ENCODE results near the gene CADM1.

Gene CADM1

DNA sequence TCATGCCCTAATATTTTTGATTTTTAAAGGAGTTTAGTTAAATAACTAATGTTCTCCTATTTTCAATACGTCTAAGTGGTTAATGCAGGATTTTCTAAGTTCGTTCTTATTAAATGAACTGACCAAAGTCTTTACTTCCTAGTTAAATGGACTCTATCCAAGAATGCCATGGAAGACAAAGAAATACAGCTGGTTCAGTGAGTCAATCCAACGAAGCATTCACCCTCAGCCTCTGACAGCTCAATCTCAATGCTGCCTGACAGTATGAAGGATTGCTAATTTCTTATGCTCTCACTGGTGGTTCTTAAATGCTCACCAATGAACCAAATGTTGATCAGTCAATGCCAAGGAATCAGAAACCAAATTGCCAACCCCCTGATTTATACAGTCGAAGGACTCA, 219.4 kb downstream of the CADM1 start:
- Histone ChIP-seq H3K9me3 (ENCODE audit: insufficient read depth, low read length) (no peaks in the 10 kb centered on the region), H3K9ac (ENCODE audit: insufficient read length, low read depth) (no peak overlapping the region), H3K4me1 (ENCODE audit: insufficient read depth, insufficient read length) (no peaks in the 10 kb centered on the region), H3K36me3 (ENCODE audit: insufficient read depth, insufficient read length, low read length) (no peaks in the 10 kb centered on the region), H3K4me3 (ENCODE audit: insufficient read length, low read depth) (no peak overlapping the region), H3K27me3 (ENCODE audit: insufficient read depth, insufficient read length) (no peaks in the 10 kb centered on the region)
- TF ChIP-seq SUZ12 (IDR thresholded peaks at IDR 0.05; ENCODE audit: extremely low read depth, insufficient read depth, insufficient read length) (no peak), ZNF274 (IDR thresholded peaks at IDR 0.05; ENCODE audit: low read depth, low read length) (no peak), YY1 (IDR thresholded peaks at IDR 0.05; ENCODE audit: insufficient read depth, insufficient read length) (no peak)
- no peak for DNase-seq (ENCODE audit: low read depth, low spot score)

DNA sequence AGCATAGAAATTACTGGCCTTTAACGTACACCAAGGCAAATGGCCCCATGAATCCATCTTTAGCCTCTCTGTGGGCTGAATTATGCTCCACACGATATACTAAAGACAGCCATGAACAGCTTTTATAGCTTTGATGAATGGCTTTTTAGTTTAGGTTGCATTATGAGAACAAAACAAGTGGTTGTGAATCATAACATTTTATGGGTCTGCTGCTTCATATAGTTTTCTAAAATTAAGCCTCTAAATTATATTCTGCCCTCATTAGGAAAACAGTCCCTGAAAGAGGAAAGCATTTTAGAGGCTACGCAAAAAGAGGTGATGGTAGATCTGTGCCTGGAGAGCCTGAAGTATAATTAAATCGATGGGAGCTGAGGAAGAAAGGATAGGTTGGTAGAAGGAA, 221.3 kb downstream of the CADM1 start:
- TF ChIP-seq SUZ12 (IDR thresholded peaks at IDR 0.05; ENCODE audit: extremely low read depth, insufficient read depth, insufficient read length) = no peak
- TF ChIP-seq ZNF274 (IDR thresholded peaks at IDR 0.05; ENCODE audit: low read depth, low read length) = no peak
- TF ChIP-seq YY1 (IDR thresholded peaks at IDR 0.05; ENCODE audit: insufficient read depth, insufficient read length) = no peak
- Histone ChIP-seq H3K27me3 (ENCODE audit: insufficient read depth, insufficient read length) (no peaks in the 10 kb centered on the region), H3K36me3 (ENCODE audit: insufficient read depth, insufficient read length, low read length) (no peaks in the 10 kb centered on the region), H3K9ac (ENCODE audit: insufficient read length, low read depth) (no peak overlapping the region), H3K4me3 (ENCODE audit: insufficient read length, low read depth) (no peak overlapping the region), H3K4me1 (ENCODE audit: insufficient read depth, insufficient read length) (no peaks in the 10 kb centered on the region), H3K9me3 (ENCODE audit: insufficient read depth, low read length) (no peaks in the 10 kb centered on the region)
- no peak for DNase-seq (ENCODE audit: low read depth, low spot score)

DNA sequence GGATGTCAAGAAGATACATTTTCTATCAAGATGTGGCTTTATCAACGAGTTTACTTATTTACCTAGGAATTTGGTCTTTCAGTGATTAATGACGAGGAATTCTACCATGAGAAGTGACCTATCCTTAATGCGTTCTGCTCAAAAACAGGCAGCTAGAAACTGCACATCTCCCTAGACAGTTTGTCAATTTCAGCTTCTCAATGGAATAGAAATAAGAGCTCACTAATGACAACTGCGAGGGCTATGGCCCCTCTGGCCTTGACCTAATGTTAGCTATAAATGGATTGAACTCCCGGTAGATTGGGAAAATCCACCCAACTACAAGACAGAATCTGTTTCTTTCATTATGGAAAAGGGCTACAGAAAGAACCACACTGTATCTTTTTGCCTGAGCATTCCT, 223.4 kb downstream of the CADM1 start:
- H3K36me3 ChIP-seq (ENCODE audit: insufficient read depth, insufficient read length, low read length) = no peaks in the 10 kb centered on the region
- TF ChIP-seq YY1 (IDR thresholded peaks at IDR 0.05; ENCODE audit: insufficient read depth, insufficient read length) (no peak), SUZ12 (IDR thresholded peaks at IDR 0.05; ENCODE audit: extremely low read depth, insufficient read depth, insufficient read length) (no peak), ZNF274 (IDR thresholded peaks at IDR 0.05; ENCODE audit: low read depth, low read length) (no peak)
- no peaks in the 10 kb centered on the region for H3K27me3 ChIP-seq (ENCODE audit: insufficient read depth, insufficient read length)

DNA sequence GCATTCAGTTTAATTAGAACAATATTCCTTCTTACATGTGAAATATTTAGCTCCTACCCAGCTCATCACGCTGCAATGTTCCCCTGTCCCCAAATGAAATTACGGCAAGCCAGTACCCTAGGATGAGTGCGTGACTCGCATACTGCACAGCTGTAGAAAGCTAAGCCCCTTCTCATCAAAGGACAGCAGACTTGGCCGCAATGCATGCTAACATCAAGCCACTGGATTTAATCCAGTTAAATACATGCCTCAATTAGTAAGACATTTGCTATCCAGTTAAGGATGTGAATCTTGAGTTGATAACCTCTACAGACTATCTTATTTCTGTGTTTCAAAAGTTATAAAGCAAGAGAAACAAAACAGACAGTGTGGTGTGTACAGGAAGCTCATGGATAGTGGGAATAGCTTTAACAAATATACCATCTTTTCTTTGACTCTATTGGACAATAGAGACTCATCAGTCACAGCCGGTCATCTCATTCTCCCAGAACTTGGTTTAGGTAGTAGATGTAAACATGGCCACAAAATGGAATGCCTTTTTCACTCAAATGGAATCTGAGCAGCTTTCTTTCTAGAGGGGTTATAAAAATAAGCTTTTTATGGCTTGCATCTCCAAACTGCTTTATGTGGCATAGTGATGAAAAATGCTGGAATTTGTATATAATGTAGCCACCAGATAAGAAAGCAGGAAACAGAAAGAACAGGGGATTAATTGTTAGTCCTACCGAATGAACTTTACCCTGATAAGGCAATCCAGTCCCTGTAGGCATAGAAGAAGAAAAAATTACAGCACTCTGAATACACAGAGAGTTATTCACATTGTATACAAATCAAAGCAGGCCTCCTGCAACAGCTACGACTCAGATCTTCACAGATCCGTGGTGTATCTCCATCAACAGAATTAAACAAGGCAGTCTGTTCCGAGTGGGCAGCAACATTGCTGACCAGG, 224.1 kb downstream of the CADM1 start:
- Histone ChIP-seq H3K36me3 (ENCODE audit: insufficient read depth, insufficient read length, low read length) (no peaks in the 10 kb centered on the region), H3K9ac (ENCODE audit: insufficient read length, low read depth) (no peak overlapping the region), H3K9me3 (ENCODE audit: insufficient read depth, low read length) (no peaks in the 10 kb centered on the region), H3K4me3 (ENCODE audit: insufficient read length, low read depth) (no peak overlapping the region), H3K27me3 (ENCODE audit: insufficient read depth, insufficient read length) (no peaks in the 10 kb centered on the region), H3K4me1 (ENCODE audit: insufficient read depth, insufficient read length) (no peaks in the 10 kb centered on the region)
- TF ChIP-seq SUZ12 (IDR thresholded peaks at IDR 0.05; ENCODE audit: extremely low read depth, insufficient read depth, insufficient read length) = no peak
- no peak for TF ChIP-seq YY1 (IDR thresholded peaks at IDR 0.05; ENCODE audit: insufficient read depth, insufficient read length)
- no peak for TF ChIP-seq ZNF274 (IDR thresholded peaks at IDR 0.05; ENCODE audit: low read depth, low read length)
- DNase-seq (ENCODE audit: low read depth, low spot score) = no peak

More for the DNA sequence above, 223.4 kb downstream of the CADM1 start:
- DNase-seq (ENCODE audit: low read depth, low spot score) = no peak
- Histone ChIP-seq H3K9ac (ENCODE audit: insufficient read length, low read depth) (no peak overlapping the region), H3K9me3 (ENCODE audit: insufficient read depth, low read length) (no peaks in the 10 kb centered on the region), H3K4me1 (ENCODE audit: insufficient read depth, insufficient read length) (no peaks in the 10 kb centered on the region), H3K4me3 (ENCODE audit: insufficient read length, low read depth) (no peak overlapping the region)

DNA sequence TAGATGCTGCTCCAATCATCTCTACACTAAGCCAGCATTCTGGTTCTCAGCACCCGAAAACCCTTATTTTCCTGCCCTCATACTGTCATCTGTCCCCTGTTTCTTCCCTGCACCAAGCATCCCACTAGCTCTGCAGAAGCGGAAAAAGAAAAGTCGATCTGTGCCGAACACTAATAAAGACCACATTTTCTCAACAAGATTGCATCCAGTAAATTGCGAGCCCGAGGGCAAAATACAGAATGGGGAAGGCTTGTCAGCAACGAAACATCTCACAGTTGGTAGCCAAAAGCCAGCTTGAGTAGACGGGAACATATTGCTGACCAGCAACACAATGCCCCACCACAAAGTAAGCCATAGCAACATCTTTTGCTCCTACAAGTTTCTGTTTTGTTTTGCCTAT, 227.4 kb downstream of the CADM1 start:
- Histone ChIP-seq H3K27me3 (ENCODE audit: insufficient read depth, insufficient read length) (no peaks in the 10 kb centered on the region), H3K9me3 (ENCODE audit: insufficient read depth, low read length) (no peaks in the 10 kb centered on the region), H3K36me3 (ENCODE audit: insufficient read depth, insufficient read length, low read length) (no peaks in the 10 kb centered on the region), H3K4me3 (ENCODE audit: insufficient read length, low read depth) (no peak overlapping the region), H3K4me1 (ENCODE audit: insufficient read depth, insufficient read length) (no peaks in the 10 kb centered on the region), H3K9ac (ENCODE audit: insufficient read length, low read depth) (no peak overlapping the region)
- TF ChIP-seq ZNF274 (IDR thresholded peaks at IDR 0.05; ENCODE audit: low read depth, low read length) = no peak
- no peak for TF ChIP-seq SUZ12 (IDR thresholded peaks at IDR 0.05; ENCODE audit: extremely low read depth, insufficient read depth, insufficient read length)
- TF ChIP-seq YY1 (IDR thresholded peaks at IDR 0.05; ENCODE audit: insufficient read depth, insufficient read length) = no peak
- no peak for DNase-seq (ENCODE audit: low read depth, low spot score)

DNA sequence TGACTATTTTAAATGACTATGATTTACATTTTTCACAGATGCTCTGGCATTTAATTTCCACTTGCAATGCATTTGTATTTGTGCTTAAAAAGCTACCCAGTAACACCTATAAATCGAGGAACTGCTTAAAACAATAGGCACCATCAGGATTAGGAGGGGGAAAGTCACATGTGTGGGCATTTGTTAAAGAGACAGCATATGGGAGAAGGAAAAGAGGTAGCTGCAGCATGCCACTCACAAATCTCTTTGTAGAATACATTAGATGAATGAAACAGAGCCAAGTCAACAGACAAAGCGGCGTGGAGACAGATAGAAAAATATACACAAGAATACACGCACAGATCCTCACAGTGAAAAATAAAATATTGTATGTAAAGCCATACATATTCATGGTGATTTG, 228.0 kb downstream of the CADM1 start:
- DNase-seq (ENCODE audit: low read depth, low spot score) = no peak
- Histone ChIP-seq H3K4me1 (ENCODE audit: insufficient read depth, insufficient read length) (no peaks in the 10 kb centered on the region), H3K9ac (ENCODE audit: insufficient read length, low read depth) (no peak overlapping the region), H3K27me3 (ENCODE audit: insufficient read depth, insufficient read length) (no peaks in the 10 kb centered on the region), H3K36me3 (ENCODE audit: insufficient read depth, insufficient read length, low read length) (no peaks in the 10 kb centered on the region), H3K4me3 (ENCODE audit: insufficient read length, low read depth) (no peak overlapping the region), H3K9me3 (ENCODE audit: insufficient read depth, low read length) (no peaks in the 10 kb centered on the region)
- TF ChIP-seq YY1 (IDR thresholded peaks at IDR 0.05; ENCODE audit: insufficient read depth, insufficient read length) (no peak), ZNF274 (IDR thresholded peaks at IDR 0.05; ENCODE audit: low read depth, low read length) (no peak), SUZ12 (IDR thresholded peaks at IDR 0.05; ENCODE audit: extremely low read depth, insufficient read depth, insufficient read length) (no peak)

DNA sequence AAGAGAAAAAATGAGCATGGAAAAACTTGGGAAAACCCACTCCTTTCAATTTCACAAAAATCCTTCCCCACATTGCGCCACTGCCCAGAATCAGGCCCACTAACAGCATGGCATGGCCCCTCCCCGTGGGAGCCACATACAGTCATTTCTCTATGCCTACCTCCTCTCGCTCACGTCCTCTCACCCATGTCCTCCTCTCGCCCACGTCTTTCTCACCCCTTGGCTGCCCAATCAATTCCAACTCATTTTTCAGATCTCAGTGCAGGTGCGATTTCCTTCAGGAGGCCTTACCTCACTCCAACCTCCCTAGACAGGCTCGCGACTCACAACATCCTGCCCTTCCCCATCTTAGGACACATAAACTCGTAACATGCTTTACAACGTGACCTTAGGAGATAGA, 229.2 kb downstream of the CADM1 start:
- H3K9me3 ChIP-seq (ENCODE audit: insufficient read depth, low read length) = no peaks in the 10 kb centered on the region
- TF ChIP-seq SUZ12 (IDR thresholded peaks at IDR 0.05; ENCODE audit: extremely low read depth, insufficient read depth, insufficient read length) = no peak
- TF ChIP-seq YY1 (IDR thresholded peaks at IDR 0.05; ENCODE audit: insufficient read depth, insufficient read length) = no peak
- no peak for TF ChIP-seq ZNF274 (IDR thresholded peaks at IDR 0.05; ENCODE audit: low read depth, low read length)
- no peaks in the 10 kb centered on the region for H3K36me3 ChIP-seq (ENCODE audit: insufficient read depth, insufficient read length, low read length)
- no peak overlapping the region for H3K4me3 ChIP-seq (ENCODE audit: insufficient read length, low read depth)
- H3K27me3 ChIP-seq (ENCODE audit: insufficient read depth, insufficient read length) = no peaks in the 10 kb centered on the region
- H3K4me1 ChIP-seq (ENCODE audit: insufficient read depth, insufficient read length) = no peaks in the 10 kb centered on the region
- no peak overlapping the region for H3K9ac ChIP-seq (ENCODE audit: insufficient read length, low read depth)
- no peak for DNase-seq (ENCODE audit: low read depth, low spot score)

Measured in NT2/D1 (cell line).